H1 (cell line): Measurements from ENCODE around the gene NMT1. TPM values are rescaled to one million over a fixed set of nuclear protein-coding genes. Genes with fewer than 3 reads are reported as not detected.

Experiments
- CTCF ChIA-PET: fragments of 300-600 bp; sonication (Branson Sonifier 250); formaldehyde crosslinking; loops from one replicate; lab custom pipeline; 2021; ENCODE audit not compliant: partially characterized antibody; lab: Charles Lee
- POLR2A ChIA-PET: fragments of 300-600 bp; sonication (Branson Sonifier 250); formaldehyde crosslinking; loops from one replicate; lab custom pipeline; 2021; ENCODE audit warnings: inconsistent platforms; ENCODE audit not compliant: partially characterized antibody; lab: Charles Lee
- DNase-seq, 2 experiments: peaks; one replicate each; pipeline versions ENCODE4 v3.0.0 to v3.0.0-alpha.2; 2010 to 2022; ENCODE audit warnings: low spot score in 2 of 2, low read depth in 1 of 2, mixed read lengths in 1 of 2
- FAIRE-seq: peaks from 2 replicates; lab custom pipeline; 2011; peaks lifted over from hg19 to GRCh38; lab: Jason Lieb, UNC
- H2AFZ ChIP-seq: 2 replicates; pipeline ENCODE4 v1.8.1; 2012; ENCODE audit warnings: low read length, inconsistent platforms
- H2AK5ac ChIP-seq: 2 replicates; pipeline ENCODE4 v1.6.1; 2013; ENCODE audit warnings: low read depth, low read length
- H2BK120ac ChIP-seq: replicated peaks from 2 replicates; pipeline ENCODE3; 2013; ENCODE audit warnings: low read depth, low read length, inconsistent platforms
- H2BK12ac ChIP-seq: 2 replicates; pipeline ENCODE4 v1.6.1; 2013; ENCODE audit warnings: low read depth, low read length
- H2BK15ac ChIP-seq: 2 replicates; pipeline ENCODE4 v1.6.1; 2013; ENCODE audit warnings: low read length
- H2BK20ac ChIP-seq: 2 replicates; pipeline ENCODE4 v1.6.1; 2013; ENCODE audit warnings: low read length
- H2BK5ac ChIP-seq: 2 replicates; pipeline ENCODE4 v1.6.1; 2013; ENCODE audit warnings: low read depth, low read length
- H3K14ac ChIP-seq: 2 replicates; pipeline ENCODE4 v1.6.1; 2013; ENCODE audit warnings: inconsistent platforms; ENCODE audit not compliant: insufficient read length
- H3K18ac ChIP-seq: 2 replicates; pipeline ENCODE4 v1.6.1; 2013; ENCODE audit warnings: low read length; ENCODE audit errors: extremely low read depth
- H3K23ac ChIP-seq: 2 replicates; pipeline ENCODE4 v1.6.1; 2013; ENCODE audit warnings: inconsistent platforms; ENCODE audit not compliant: insufficient read length
- H3K23me2 ChIP-seq: 2 replicates; pipeline ENCODE4 v1.6.1; 2013; ENCODE audit warnings: low read depth, low read length
- H3K27ac ChIP-seq: 2 replicates; pipeline ENCODE4 v1.6.1; 2011; ENCODE audit warnings: low read depth, low read length, inconsistent platforms
- H3K27me3 ChIP-seq, 4 experiments: replicated peaks in 1 of 4; 1 replicate in 1 of 4; 2 replicates in 3 of 4; pipeline versions ENCODE4 v1.6.1 to v1.8.1; 2011 to 2013; ENCODE audit warnings: low read length in 3 of 4, mild to moderate bottlenecking in 3 of 4, inconsistent platforms in 2 of 4, mixed read lengths in 2 of 4, moderate library complexity in 1 of 4; ENCODE audit not compliant: control insufficient read depth in 3 of 4, insufficient read depth in 3 of 4; ENCODE audit errors: extremely low read depth in 1 of 4
- H3K36me3 ChIP-seq, 4 experiments: 2 replicates each; pipeline versions ENCODE4 v1.6.1 to v1.8.1; 2011 to 2013; ENCODE audit warnings: mild to moderate bottlenecking in 4 of 4, low read length in 3 of 4, moderate library complexity in 2 of 4, control low read depth in 1 of 4, inconsistent platforms in 1 of 4; ENCODE audit not compliant: insufficient read depth in 4 of 4, control insufficient read depth in 2 of 4
- H3K4ac ChIP-seq: replicated peaks from 2 replicates; pipeline ENCODE3; 2013; ENCODE audit warnings: low read length, low read depth, mixed read lengths, inconsistent platforms; ENCODE audit not compliant: insufficient read length
- H3K4me1 ChIP-seq, 4 experiments: replicated peaks in 1 of 4; 1 replicate in 1 of 4; 2 replicates in 3 of 4; pipeline versions ENCODE4 v1.6.1 to v1.8.1; 2011 to 2013; ENCODE audit warnings: low read length in 3 of 4, inconsistent platforms in 2 of 4, mixed read lengths in 1 of 4; ENCODE audit not compliant: insufficient read depth in 4 of 4, control insufficient read depth in 3 of 4
- H3K4me2 ChIP-seq, 2 experiments: 2 replicates each; pipeline versions ENCODE4 v1.6.1 to v1.8.1; 2011 to 2013; ENCODE audit warnings: low read depth in 2 of 2, low read length in 2 of 2, control low read depth in 1 of 2, inconsistent platforms in 1 of 2, mild to moderate bottlenecking in 1 of 2; ENCODE audit not compliant: insufficient read depth in 1 of 2
- H3K4me3 ChIP-seq, 4 experiments: fragments of 200-600, 300-600 bp in 1 of 4; sonication (generic), shearing (Covaris generic), sonication (Bioruptor Twin) in 1 of 4; 2 replicates each; pipeline versions ENCODE4 v1.5.1 to v1.8.1; 2011 to 2016; ENCODE audit warnings: low read length in 4 of 4, low read depth in 3 of 4, control low read depth in 2 of 4, inconsistent platforms in 2 of 4, mild to moderate bottlenecking in 2 of 4, mixed read lengths in 1 of 4, moderate library complexity in 1 of 4; ENCODE audit not compliant: insufficient read depth in 2 of 4; ENCODE audit errors: extremely low read depth in 1 of 4
- H3K56ac ChIP-seq: replicated peaks from 2 replicates; pipeline ENCODE3; 2013; ENCODE audit warnings: low read depth, mild to moderate bottlenecking, mixed read lengths, low read length, inconsistent platforms; ENCODE audit not compliant: insufficient read length
- H3K79me1 ChIP-seq: 2 replicates; pipeline ENCODE4 v1.6.1; 2013; ENCODE audit warnings: low read depth, low read length, control low read depth
- H3K79me2 ChIP-seq, 2 experiments: 2 replicates each; pipeline versions ENCODE4 v1.6.1 to v1.8.1; 2012 to 2013; ENCODE audit warnings: low read length in 2 of 2, mild to moderate bottlenecking in 2 of 2, inconsistent platforms in 1 of 2; ENCODE audit not compliant: insufficient read depth in 2 of 2, control insufficient read depth in 1 of 2
- H3K9ac ChIP-seq, 4 experiments: replicated peaks in 1 of 4; 1 replicate in 1 of 4; 2 replicates in 3 of 4; pipeline versions ENCODE4 v1.6.1 to v1.8.1; 2011 to 2013; ENCODE audit warnings: low read depth in 3 of 4, low read length in 3 of 4, control low read depth in 2 of 4, mild to moderate bottlenecking in 2 of 4, moderate library complexity in 2 of 4, inconsistent platforms in 1 of 4; ENCODE audit errors: extremely low read depth in 1 of 4
- H3K9me3 ChIP-seq, 2 experiments: 2 replicates each; pipeline versions ENCODE4 v1.6.1 to v1.8.1; 2012 to 2013; ENCODE audit warnings: mild to moderate bottlenecking in 2 of 2, moderate library complexity in 2 of 2, control low read depth in 1 of 2, inconsistent platforms in 1 of 2, low read depth in 1 of 2, low read length in 1 of 2, mixed read lengths in 1 of 2; ENCODE audit not compliant: insufficient read depth in 2 of 2
- H4K20me1 ChIP-seq, 2 experiments: replicated peaks in 1 of 2; 2 replicates each; pipeline versions ENCODE3 to v1.8.1; 2011 to 2013; ENCODE audit warnings: inconsistent platforms in 2 of 2, low read length in 2 of 2, mild to moderate bottlenecking in 1 of 2; ENCODE audit not compliant: insufficient read depth in 2 of 2, control insufficient read depth in 1 of 2
- H4K5ac ChIP-seq: 2 replicates; pipeline ENCODE4 v1.6.1; 2013; ENCODE audit warnings: low read length, low read depth, mixed read lengths, inconsistent platforms; ENCODE audit not compliant: insufficient read length
- H4K8ac ChIP-seq: 2 replicates; pipeline ENCODE4 v1.8.0; 2013; ENCODE audit warnings: mild to moderate bottlenecking, moderate library complexity, low read length, inconsistent platforms; ENCODE audit not compliant: insufficient read depth; ENCODE audit errors: extremely low read depth
- H4K91ac ChIP-seq: replicated peaks from 2 replicates; pipeline ENCODE3; 2013; ENCODE audit warnings: low read length, mixed read lengths, inconsistent platforms; ENCODE audit not compliant: insufficient read length
- E2F6 ChIP-seq: IDR thresholded peaks from 2 replicates; pipeline ENCODE4 v1.6.1; 2012; ENCODE audit warnings: inconsistent platforms
- NRF1 ChIP-seq: IDR thresholded peaks from 2 replicates; pipeline ENCODE4 v1.6.1; 2011; ENCODE audit warnings: mild to moderate bottlenecking, low read depth, low read length, improper control_type of control experiment
- TCF12 ChIP-seq: IDR thresholded peaks from 2 replicates; pipeline ENCODE4 v1.6.1; 2011; ENCODE audit warnings: low read depth, mild to moderate bottlenecking, low read length
- WGBS, 2 experiments: shearing (Covaris generic) in 1 of 2; methylation state at CpG; one replicate each; pipeline versions ENCODE4 v1.1.6 to v1.1.7; 2013 to 2015; ENCODE audit warnings: low lambda C conversion rate in 2 of 2, mixed read lengths in 2 of 2, inconsistent platforms in 1 of 2, low coverage in 1 of 2, missing lambda C conversion rate in 1 of 2; ENCODE audit not compliant: insufficient replicate concordance in 2 of 2, insufficient coverage in 1 of 2, insufficient read length in 1 of 2; ENCODE audit errors: extremely low coverage in 1 of 2, missing lambda C conversion rate in 1 of 2; 5-methylcytosine and 5-hydroxymethylcytosine counted together
- polyA plus RNA-seq, 7 experiments: library from polyadenylated mRNA; depleted of rRNA in 3 of 7; stranded (reverse) in 5 of 7; unstranded in 2 of 7; fragments of >200 nt in 5 of 7; fragments of 200-250 nt in 2 of 7; gene quantifications; 1 replicate in 5 of 7; 2 replicates in 1 of 7; 4 replicates in 1 of 7; pipeline versions ENCODE4 v1.2.1 to v1.2.3, GENCODE V29; 2011 to 2013; ENCODE audit warnings: missing spikeins in 2 of 7, mixed read lengths in 2 of 7
- total RNA-seq: library from RNA; stranded (reverse); fragmentation: NEBNext Ultra II Directional; extraction: Animal tissue kit (Norgen Biotek cat#: 25700); gene quantifications from 2 replicates; pipeline ENCODE4 v1.2.1, GENCODE V29; 2021

The NMT1 gene
- total and polyA plus RNA-seq, 2 of the 8 experiments (the other 6 are each of a cell fraction or from before 2014, with no cell fraction given): 42.9 to 149 TPM

- CTCF ChIA-PET: interaction anchor here (0.6 to 8.1 kb wide), 10 partner anchors 10 to 165 kb away, joined by 3 to 67 read pairs (median 4); partner anchors contain the start of genes ACBD4 and PLCD3
- no peak overlapping the region for H3K4me2 ChIP-seq
- H3K79me1 ChIP-seq: no peaks in the 10 kb centered on the region; the same call in 1 of the 2 replicates
Observed at GRCh38 chr17:45107293-45108010, 46.3 kb downstream of the NMT1 start.

More at GRCh38 chr17:45107293-45108010, 46.3 kb downstream of the NMT1 start:
- no peak overlapping the region for H4K8ac ChIP-seq
- H3K56ac ChIP-seq: no peak overlapping the region
- no peak overlapping the region for H3K23ac ChIP-seq
- no peak overlapping the region for H3K4ac ChIP-seq
- H3K27ac ChIP-seq: no peak overlapping the region
- POLR2A ChIA-PET: interaction anchor here (0.6 to 1.6 kb wide), 7 partner anchors 9 to 126 kb away, joined by 3 to 5 read pairs (median 3); partner anchors contain the start of gene NMT1
- H2BK12ac ChIP-seq: no peak overlapping the region
- peaks cover 6 to 8% of the 10 kb centered on the region in 2 experiments for H4K20me1 ChIP-seq
- FAIRE-seq: no peak
- H2AK5ac ChIP-seq: no peak overlapping the region
- H4K5ac ChIP-seq: no peak overlapping the region
- no peak overlapping the region for H2BK120ac ChIP-seq
- no peak overlapping the region for H3K4me3 ChIP-seq
- no peaks in the 10 kb centered on the region for H3K23me2 ChIP-seq
- no peak overlapping the region for H4K91ac ChIP-seq
- no peaks in the 10 kb centered on the region for H3K27me3 ChIP-seq
- H2BK5ac ChIP-seq: no peak overlapping the region
- WGBS, 2 experiments: 94% methylated on average over 13 of the region's 13 CpGs; no CpG with 5 or more reads in 1 of the 2 experiments
- H3K36me3 ChIP-seq: peaks cover 38 to 63% (median 52%) of the 10 kb centered on the region in 4 experiments
- no peaks in the 10 kb centered on the region for H3K79me2 ChIP-seq
- H3K4me1 ChIP-seq: no peaks in the 10 kb centered on the region; a peak in 1 of 7 replicates
- no peak overlapping the region for H3K18ac ChIP-seq
- no peak overlapping the region for H2AFZ ChIP-seq
- no peak overlapping the region for H3K9ac ChIP-seq
- H3K9me3 ChIP-seq: no peaks in the 10 kb centered on the region
- H3K14ac ChIP-seq: no peak overlapping the region
- no peak overlapping the region for H2BK20ac ChIP-seq
- no peak overlapping the region for H2BK15ac ChIP-seq
- TF ChIP-seq NRF1 (no peak), E2F6 (no peak), TCF12 (no peak)
- no peak for DNase-seq
